ENCODE data around the gene SPG7. TPM values are rescaled to one million over a fixed set of nuclear protein-coding genes. Genes with fewer than 3 reads are reported as not detected.
"Not testable (repeated sequence)": the region's sequence is repeated elsewhere in the genome, so short reads cannot be mapped to it uniquely, and the experiment has no call there.

The SPG7 gene
- 10 to 100 TPM; 77.4 to 79.5 TPM for total RNA-seq
- polyA plus RNA-seq = 48.2 TPM

DNA sequence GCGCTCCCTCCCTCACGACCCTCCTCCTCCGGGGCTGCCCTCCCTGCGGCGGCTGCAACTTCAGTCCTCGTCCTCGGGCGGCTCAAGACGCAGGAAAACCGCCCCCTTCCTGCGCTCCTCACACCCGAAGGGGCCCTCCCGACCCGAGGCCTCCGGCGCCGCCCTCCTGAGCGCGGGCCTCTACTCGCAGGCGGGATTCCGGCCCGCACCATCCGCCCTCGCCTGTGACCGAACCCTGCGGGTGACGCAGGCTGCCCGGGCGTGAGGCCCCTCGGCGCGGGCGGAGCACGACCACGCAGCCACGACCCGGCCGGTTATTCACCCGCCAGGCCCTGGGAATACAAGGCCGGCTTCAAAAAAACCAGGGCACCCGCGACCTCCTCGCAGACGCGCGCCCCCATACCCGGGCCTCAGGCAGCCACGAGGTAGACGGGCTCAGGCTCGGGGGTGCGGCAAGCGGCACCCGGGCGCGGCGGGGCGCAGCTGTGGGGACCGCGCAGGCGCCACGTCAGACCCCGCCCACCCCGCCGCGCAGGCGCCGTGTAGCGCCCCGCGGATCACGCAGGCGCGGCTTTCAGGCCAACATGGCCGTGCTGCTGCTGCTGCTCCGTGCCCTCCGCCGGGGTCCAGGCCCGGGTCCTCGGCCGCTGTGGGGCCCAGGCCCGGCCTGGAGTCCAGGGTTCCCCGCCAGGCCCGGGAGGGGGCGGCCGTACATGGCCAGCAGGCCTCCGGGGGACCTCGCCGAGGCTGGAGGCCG, at the start of gene SPG7:
Gene SPG7 (plus strand): TSS at position 570 of the 757 bp plus-strand sequence. CDS start 15 bp downstream, at position 585.
- Histone ChIP-seq H3K4me1 (ENCODE audit: insufficient read depth, low read length) (peaks cover 38% of the 10 kb centered on the region), H3K27ac (ENCODE audit: low read depth, low read length) (peak within 1 kb of the TSS; percentile 89), H3K9me3 (ENCODE audit: low read length) (no peaks in the 10 kb centered on the region), H3K4me3 (ENCODE audit: low read length) (peak within 1 kb of the TSS; percentile 81), H3K36me3 (ENCODE audit: insufficient read depth, low read length) (peaks cover 20% of the 10 kb centered on the region), H3K27me3 (ENCODE audit: insufficient read depth, low read length, poor library complexity, severe bottlenecking) (no peaks in the 10 kb centered on the region)
- H3K4me3 Mint-ChIP-seq = peak within 1 kb of the TSS; percentile 93 to 98 (median 96)
- ChIA-PET CTCF (interaction anchor here (0.6 to 4.0 kb wide), 15 partner anchors 13 to 267 kb away, joined by 3 to 18 read pairs (median 3); no protein-coding TSS in a partner anchor), POLR2A (interaction anchor here (0.7 to 2.7 kb wide), 11 partner anchors 10 to 290 kb away, joined by 3 to 31 read pairs (median 5); partner anchors contain the start of genes ANKRD11 and ZNF778)
- peaks cover 0 to 21% (median 0%) of the 10 kb centered on the region in 3 donors for H3K36me3 Mint-ChIP-seq
- peak; percentile 82 to 96 (median 90) for DNase-seq
- no peaks in the 10 kb centered on the region for H3K27me3 Mint-ChIP-seq
- H3K9me3 Mint-ChIP-seq = no peaks in the 10 kb centered on the region
- peaks cover 27 to 45% (median 36%) of the 10 kb centered on the region in 3 donors for H3K4me1 Mint-ChIP-seq
- peak within 1 kb of the TSS; percentile 94 to 99 (median 97) for H3K27ac Mint-ChIP-seq

DNA sequence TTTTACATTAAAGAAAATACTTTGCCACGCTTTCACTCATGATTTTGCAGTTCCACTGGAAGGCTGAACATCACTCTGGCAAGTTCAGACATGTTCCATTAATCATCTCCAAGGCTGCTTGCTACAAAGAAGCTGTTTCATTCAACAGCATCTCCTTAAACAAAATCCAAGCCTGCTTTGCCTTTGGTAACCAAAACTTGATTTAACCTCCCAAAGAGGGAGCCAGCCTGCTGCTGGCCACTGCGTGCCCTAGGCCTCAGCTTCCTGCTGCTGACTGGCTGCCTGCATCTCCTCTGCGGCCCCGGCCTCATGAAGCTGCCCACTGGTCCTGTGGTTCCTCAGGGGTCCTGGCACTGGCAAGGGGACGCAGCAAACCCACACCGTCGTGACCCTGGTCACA, 49.7 kb upstream of the SPG7 start:
- no peaks in the 10 kb centered on the region for H3K27me3 Mint-ChIP-seq
- Histone ChIP-seq H3K4me1 (ENCODE audit: insufficient read depth, low read length) (peaks cover 40% of the 10 kb centered on the region), H3K9me3 (ENCODE audit: low read length) (no peaks in the 10 kb centered on the region), H3K36me3 (ENCODE audit: insufficient read depth, low read length) (no peaks in the 10 kb centered on the region), H3K4me3 (ENCODE audit: low read length) (no peak overlapping the region), H3K27ac (ENCODE audit: low read depth, low read length) (no peak overlapping the region), H3K27me3 (ENCODE audit: insufficient read depth, low read length, poor library complexity, severe bottlenecking) (no peaks in the 10 kb centered on the region)
- no peak for DNase-seq
- H3K9me3 Mint-ChIP-seq = no peaks in the 10 kb centered on the region
- peaks cover 0 to 21% (median 7%) of the 10 kb centered on the region in 3 donors for H3K36me3 Mint-ChIP-seq
- peak overlapping the region in 1 of 7 donors; percentile 13 for H3K4me3 Mint-ChIP-seq
- ChIA-PET CTCF (interaction anchor here (1.2 to 1.9 kb wide), 2 partner anchors 16 to 24 kb away, joined by 3 to 5 read pairs; no protein-coding TSS in a partner anchor), POLR2A (interaction anchor here (0.5 to 0.6 kb wide), 2 partner anchors 13 to 22 kb away, joined by 3 to 4 read pairs; no protein-coding TSS in a partner anchor)
- peak overlapping the region in 4 of 8 donors; percentile 8 to 57 (median 14) for H3K27ac Mint-ChIP-seq
- H3K4me1 Mint-ChIP-seq = peaks cover 56 to 70% (median 69%) of the 10 kb centered on the region in 3 donors

DNA sequence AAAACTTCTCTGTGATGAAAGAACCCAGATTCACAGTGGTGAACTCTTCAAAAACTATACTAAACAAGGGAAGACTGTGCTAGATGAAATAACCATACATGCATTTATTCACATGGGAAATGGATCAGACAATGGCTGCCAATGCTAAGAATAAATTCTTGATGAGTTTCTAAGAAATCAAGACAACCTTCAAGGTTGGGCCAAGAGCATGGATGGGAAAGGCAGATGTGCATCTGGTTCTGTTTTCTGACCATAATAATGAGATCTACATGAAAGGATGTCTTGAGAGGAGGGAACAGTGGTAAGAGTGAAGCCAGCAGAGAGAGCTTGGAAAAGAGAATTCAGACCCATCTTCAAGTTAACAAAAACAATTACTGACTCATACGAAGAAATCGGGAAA, 49.2 kb upstream of the SPG7 start:
- POLR2A ChIA-PET = interaction anchor here (0.5 kb wide), 1 partner anchor 13 kb away, joined by 4 read pairs; no protein-coding TSS in a partner anchor

DNA sequence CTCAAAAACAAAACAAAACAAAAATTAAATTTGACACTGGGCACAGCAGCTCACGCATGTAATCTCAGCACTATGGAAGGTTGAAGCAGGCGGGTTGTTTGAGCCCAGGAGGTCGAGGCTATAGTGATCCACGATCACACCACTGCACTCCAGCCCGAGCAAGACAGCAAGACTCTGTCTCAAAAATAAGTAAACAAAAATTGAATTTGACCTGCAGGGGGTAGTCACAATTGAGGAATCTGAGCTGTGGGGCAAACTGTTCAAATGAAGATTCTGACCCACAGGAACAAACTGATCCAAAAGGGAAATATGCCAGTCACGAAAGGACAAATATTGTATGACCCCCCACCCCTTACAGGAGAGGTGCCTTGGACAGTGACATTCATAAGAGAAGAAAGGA, 47.6 kb upstream of the SPG7 start:
- peak overlapping the region in 6 of 8 donors; percentile 16 to 64 (median 28) for H3K27ac Mint-ChIP-seq
- H3K4me1 ChIP-seq (ENCODE audit: insufficient read depth, low read length) = peaks cover 39% of the 10 kb centered on the region
- peak overlapping the region in 2 of 7 donors; percentile 19 to 22 for H3K4me3 Mint-ChIP-seq
- no peaks in the 10 kb centered on the region for H3K9me3 Mint-ChIP-seq
- H3K27me3 Mint-ChIP-seq = no peaks in the 10 kb centered on the region
- H3K27me3 ChIP-seq (ENCODE audit: insufficient read depth, low read length, poor library complexity, severe bottlenecking) = no peaks in the 10 kb centered on the region
- no peaks in the 10 kb centered on the region for H3K9me3 ChIP-seq (ENCODE audit: low read length)
- no peak for DNase-seq
- peaks cover 57 to 74% (median 73%) of the 10 kb centered on the region in 3 donors for H3K4me1 Mint-ChIP-seq
- H3K27ac ChIP-seq (ENCODE audit: low read depth, low read length) = no peak overlapping the region
- H3K36me3 ChIP-seq (ENCODE audit: insufficient read depth, low read length) = no peaks in the 10 kb centered on the region
- ChIA-PET CTCF (interaction anchor here (0.6 kb wide), 1 partner anchor 167 kb away, joined by 3 read pairs; no protein-coding TSS in a partner anchor), POLR2A (interaction anchor here (1.0 kb wide), 1 partner anchor 28 kb away, joined by 3 read pairs; no protein-coding TSS in a partner anchor)
- peaks cover 0 to 25% (median 12%) of the 10 kb centered on the region in 3 donors for H3K36me3 Mint-ChIP-seq
- H3K4me3 ChIP-seq (ENCODE audit: low read length) = no peak overlapping the region

More for the DNA sequence above, 49.2 kb upstream of the SPG7 start:
- no peaks in the 10 kb centered on the region for H3K9me3 ChIP-seq (ENCODE audit: low read length)
- H3K27ac ChIP-seq (ENCODE audit: low read depth, low read length) = no peak overlapping the region
- Mint-ChIP-seq H3K27me3 (no peaks in the 10 kb centered on the region), H3K4me3 (peak overlapping the region in 2 of 7 donors; percentile 12 to 13), H3K9me3 (no peaks in the 10 kb centered on the region), H3K36me3 (peaks cover 0 to 21% (median 7%) of the 10 kb centered on the region in 3 donors), H3K27ac (peak overlapping the region; percentile 2 to 77 (median 38)), H3K4me1 (peaks cover 55 to 70% (median 69%) of the 10 kb centered on the region in 3 donors)
- no peaks in the 10 kb centered on the region for H3K36me3 ChIP-seq (ENCODE audit: insufficient read depth, low read length)
- DNase-seq = no peak
- peaks cover 39% of the 10 kb centered on the region for H3K4me1 ChIP-seq (ENCODE audit: insufficient read depth, low read length)
- CTCF ChIA-PET = interaction anchor here (1.2 kb wide), 1 partner anchor 24 kb away, joined by 3 read pairs; no protein-coding TSS in a partner anchor
- no peaks in the 10 kb centered on the region for H3K27me3 ChIP-seq (ENCODE audit: insufficient read depth, low read length, poor library complexity, severe bottlenecking)
- no peak overlapping the region for H3K4me3 ChIP-seq (ENCODE audit: low read length)

DNA sequence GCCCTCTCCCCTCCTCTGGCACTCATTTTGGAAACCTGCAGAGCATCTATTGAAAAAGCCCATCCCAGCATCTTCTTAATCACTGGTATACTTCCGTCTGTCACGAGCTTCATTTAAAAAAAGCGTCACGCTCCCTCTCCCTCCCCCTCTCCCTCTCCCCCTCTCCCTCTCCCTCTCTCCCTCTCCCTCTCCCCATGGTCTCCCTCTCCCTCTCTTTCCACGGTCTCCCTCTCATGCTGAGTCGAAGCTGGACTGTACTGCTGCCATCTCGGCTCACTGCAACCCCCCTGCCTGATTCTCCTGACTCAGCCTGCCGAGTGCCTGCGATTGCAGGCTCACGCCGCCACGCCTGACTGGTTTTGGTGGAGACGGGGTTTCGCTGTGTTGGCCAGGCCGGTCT, 46.3 kb upstream of the SPG7 start:
- CTCF ChIA-PET = interaction anchor here (1.0 kb wide), 1 partner anchor 22 kb away, joined by 3 read pairs; no protein-coding TSS in a partner anchor
- Mint-ChIP-seq H3K27ac (peak overlapping the region in 4 of 8 donors; percentile 6 to 72 (median 40)), H3K4me1 (peaks cover 57 to 74% (median 71%) of the 10 kb centered on the region in 3 donors), H3K36me3 (peaks cover 0 to 26% (median 9%) of the 10 kb centered on the region in 3 donors)
- H3K36me3 ChIP-seq (ENCODE audit: insufficient read depth, low read length); H3K4me3 ChIP-seq (ENCODE audit: low read length); H3K4me3 Mint-ChIP-seq; H3K27ac ChIP-seq (ENCODE audit: low read depth, low read length); H3K27me3 ChIP-seq (ENCODE audit: insufficient read depth, low read length, poor library complexity, severe bottlenecking); H3K9me3 ChIP-seq (ENCODE audit: low read length); H3K27me3 Mint-ChIP-seq; DNase-seq; POLR2A ChIA-PET; H3K9me3 Mint-ChIP-seq: not testable (repeated sequence)
- peaks cover 39% of the 10 kb centered on the region for H3K4me1 ChIP-seq (ENCODE audit: insufficient read depth, low read length)

DNA sequence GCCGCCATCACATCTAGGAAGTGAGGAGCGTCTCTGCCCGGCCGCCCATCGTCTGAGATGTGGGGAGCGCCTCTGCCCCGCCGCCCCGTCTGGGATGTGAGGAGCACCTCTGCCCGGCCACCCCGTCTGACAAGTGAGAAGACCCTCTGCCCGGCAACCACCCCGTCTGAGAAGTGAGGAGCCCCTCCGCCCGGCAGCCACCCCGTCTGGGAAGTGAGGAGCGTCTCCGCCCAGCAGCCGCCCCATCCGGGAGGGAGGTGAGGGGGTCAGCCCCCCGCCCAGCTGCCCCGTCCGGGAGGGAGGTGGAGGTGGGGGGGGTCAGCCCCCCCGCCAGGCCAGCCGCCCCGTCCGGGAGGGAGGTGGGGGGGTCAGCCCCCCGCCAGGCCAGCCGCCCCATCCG, 45.6 kb upstream of the SPG7 start:
- peak overlapping the region in 1 of 8 donors; percentile 32 for H3K27ac Mint-ChIP-seq
- H3K9me3 Mint-ChIP-seq; H3K27me3 ChIP-seq (ENCODE audit: insufficient read depth, low read length, poor library complexity, severe bottlenecking); CTCF ChIA-PET; H3K27ac ChIP-seq (ENCODE audit: low read depth, low read length); POLR2A ChIA-PET; H3K36me3 ChIP-seq (ENCODE audit: insufficient read depth, low read length); H3K9me3 ChIP-seq (ENCODE audit: low read length); DNase-seq; H3K27me3 Mint-ChIP-seq; H3K4me3 ChIP-seq (ENCODE audit: low read length): not testable (repeated sequence)
- H3K4me3 Mint-ChIP-seq = peak overlapping the region in 1 of 7 donors; percentile 32
- H3K36me3 Mint-ChIP-seq = peaks cover 0 to 30% (median 11%) of the 10 kb centered on the region in 3 donors
- peaks cover 63 to 78% (median 77%) of the 10 kb centered on the region in 3 donors for H3K4me1 Mint-ChIP-seq
- H3K4me1 ChIP-seq (ENCODE audit: insufficient read depth, low read length) = peaks cover 42% of the 10 kb centered on the region

DNA sequence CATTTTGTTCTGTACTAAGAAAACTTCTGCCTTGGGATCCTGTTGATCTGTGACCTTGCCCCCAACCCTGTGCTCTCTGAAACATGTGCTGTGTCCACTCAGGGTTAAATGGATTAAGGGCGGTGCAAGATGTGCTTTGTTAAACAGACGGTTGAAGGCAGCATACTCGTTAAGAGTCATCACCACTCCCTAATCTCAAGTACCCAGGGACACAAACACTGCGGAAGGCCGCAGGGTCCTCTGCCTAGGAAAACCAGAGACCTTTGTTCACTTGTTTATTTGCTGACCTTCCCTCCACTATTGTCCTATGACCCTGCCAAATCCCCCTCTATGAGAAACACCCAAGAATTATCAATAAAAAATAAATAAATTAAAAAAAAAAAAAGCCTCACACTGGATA, 44.9 kb upstream of the SPG7 start:
- H3K4me1 ChIP-seq (ENCODE audit: insufficient read depth, low read length) = peaks cover 46% of the 10 kb centered on the region
- H3K36me3 Mint-ChIP-seq = peaks cover 0 to 34% (median 11%) of the 10 kb centered on the region in 3 donors
- H3K9me3 Mint-ChIP-seq; H3K4me3 Mint-ChIP-seq; H3K27me3 ChIP-seq (ENCODE audit: insufficient read depth, low read length, poor library complexity, severe bottlenecking); CTCF ChIA-PET; H3K9me3 ChIP-seq (ENCODE audit: low read length); H3K4me3 ChIP-seq (ENCODE audit: low read length); H3K27ac ChIP-seq (ENCODE audit: low read depth, low read length); DNase-seq; H3K36me3 ChIP-seq (ENCODE audit: insufficient read depth, low read length); H3K27me3 Mint-ChIP-seq; POLR2A ChIA-PET; H3K27ac Mint-ChIP-seq: not testable (repeated sequence)
- peaks cover 67 to 80% (median 79%) of the 10 kb centered on the region in 3 donors for H3K4me1 Mint-ChIP-seq
